ENCODE results near the gene GPR156. TPM values are rescaled to one million over a fixed set of nuclear protein-coding genes. Genes with fewer than 3 reads are reported as not detected.

GPR156 gene
- total RNA-seq, 1 experiment from 2014 or later: 0.15 TPM

GRCh38 chr3:120302361-120302760 is 17.3 kb upstream of the GPR156 start:
- H3K27me3 ChIP-seq (ENCODE audit: insufficient read depth, low read length): no peaks in the 10 kb centered on the region
- H3K36me3 ChIP-seq (ENCODE audit: control insufficient read depth in 1 of 2, insufficient read depth in 2 of 2, low read length in 2 of 2): no peaks in the 10 kb centered on the region
- H4K20me1 ChIP-seq (ENCODE audit: insufficient read depth): no peaks in the 10 kb centered on the region
- peaks cover 10 to 25% of the 10 kb centered on the region in 2 experiments for H3K4me1 ChIP-seq (ENCODE audit: control insufficient read depth in 1 of 2, insufficient read depth in 2 of 2, low read length in 2 of 2)
- no TSS peak for BruUV-seq (replicated peaks)
- no peak overlapping the region for H2AFZ ChIP-seq (ENCODE audit: low read depth, low read length, poor library complexity, severe bottlenecking)
- no peak for ATAC-seq
- TF ChIP-seq POLR2AphosphoS5 (IDR thresholded peaks at IDR 0.05; ENCODE audit: low read depth, low read length): no peak
- no peak for TF ChIP-seq CBX3 (IDR thresholded peaks at IDR 0.05; ENCODE audit: low read depth)
- no peak for TF ChIP-seq TCF7L2 (IDR thresholded peaks at IDR 0.05; ENCODE audit: borderline replicate concordance, extremely low read depth, insufficient read depth, insufficient read length)
- no peak for TF ChIP-seq ZNF274 (IDR thresholded peaks at IDR 0.05; ENCODE audit: low read depth, low read length)
- no peak for TF ChIP-seq YY1 (IDR thresholded peaks at IDR 0.05; ENCODE audit: extremely low read depth, insufficient replicate concordance, low read depth, low read length)
- no peak for TF ChIP-seq EGR1 (IDR thresholded peaks at IDR 0.05; ENCODE audit: low read depth)
- no peak for TF ChIP-seq EZH2 (IDR thresholded peaks at IDR 0.05)
- no peak for TF ChIP-seq SIN3A (IDR thresholded peaks at IDR 0.05; ENCODE audit: low read depth)
- TF ChIP-seq CTCF (IDR thresholded peaks at IDR 0.05 in 2 of 3, conservative IDR thresholded peaks at IDR 0.05 in 1 of 3; ENCODE audit: borderline replicate concordance in 1 of 3, insufficient read depth in 1 of 3, low read depth in 2 of 3, low read length in 2 of 3): no peak
- no peak for TF ChIP-seq JUND (IDR thresholded peaks at IDR 0.05)
- TF ChIP-seq MAX (IDR thresholded peaks at IDR 0.05): no peak
- TF ChIP-seq ZFX (IDR thresholded peaks at IDR 0.05): no peak
- no peak for TF ChIP-seq SRF (IDR thresholded peaks at IDR 0.05; ENCODE audit: low read depth)
- no peak overlapping the region for H3K9ac ChIP-seq (ENCODE audit: low read length)
- ChIA-PET CTCF (no interaction called here), RAD21 (ENCODE audit: low non-redundant PET in 1 of 2, low total read pairs in 2 of 2, uncharacterized antibody in 2 of 2, unreplicated experiment in 2 of 2) (no interaction called here), POLR2A (no interaction called here)
- no peak overlapping the region for H3K27ac ChIP-seq (ENCODE audit: low read depth, low read length)
- H3K79me2 ChIP-seq (ENCODE audit: insufficient read depth, low read length): no peaks in the 10 kb centered on the region
- H3K4me3 ChIP-seq (replicated peaks in 1 of 2; ENCODE audit: low read depth in 1 of 2, low read length in 2 of 2): no peak overlapping the region
- DNase-seq (ENCODE audit: low read depth, low spot score): no peak
- no peak overlapping the region for H3K4me2 ChIP-seq (ENCODE audit: low read length)
- intact Hi-C loops (cut with micrococcal nuclease): no loop called here
- H3K9me2 ChIP-seq (ENCODE audit: insufficient read depth): no peaks in the 10 kb centered on the region
- no peaks in the 10 kb centered on the region for H3K9me3 ChIP-seq (ENCODE audit: control insufficient read depth in 1 of 2, insufficient read depth in 1 of 2, low read depth in 1 of 2, low read length in 2 of 2)
